HG02970 (cell line): ENCODE results near the gene ASB8.
"Not testable (repeated sequence)": the region's sequence is repeated elsewhere in the genome, so short reads cannot be mapped to it uniquely, and the experiment has no call there.

Experiments
- ATAC-seq: cut with Tn5 transposase; IDR thresholded peaks from one replicate; pipeline ENCODE4 v1.9.1; 2021; ENCODE audit warnings: mild to moderate bottlenecking, moderate library complexity, moderate number of reproducible peaks; ENCODE audit not compliant: unreplicated experiment, low FRiP score

The ASB8 gene

GRCh38 chr12:48183091-48183875 is 26.0 kb upstream of the ASB8 start, which contains the start of gene CCDC184:
CCDC184 (plus strand) TSS chr12:48183644; CDS start chr12:48184123, 479 bp downstream.
- ATAC-seq: peak; percentile 49

- ATAC-seq: no peak
These were observed 25.3 kb upstream of the ASB8 start for GRCh38 chr12:48182631-48183030.

- no peak for ATAC-seq
These were observed 23.7 kb upstream of the ASB8 start for GRCh38 chr12:48180857-48181495.

- no peak for ATAC-seq
These were observed 23.1 kb upstream of the ASB8 start for GRCh38 chr12:48180424-48180823.

- no peak for ATAC-seq
These were observed 22.2 kb upstream of the ASB8 start for GRCh38 chr12:48179466-48179865.

GRCh38 chr12:48177982-48178381 is 20.7 kb upstream of the ASB8 start:
- ATAC-seq: no peak

GRCh38 chr12:48176417-48176751 is 19.1 kb upstream of the ASB8 start:
- no peak for ATAC-seq

- no peak for ATAC-seq
These were observed 18.5 kb upstream of the ASB8 start for GRCh38 chr12:48175613-48176416.

GRCh38 chr12:48169011-48169410 is 11.7 kb upstream of the ASB8 start:
- no peak for ATAC-seq

- no peak for ATAC-seq
These were observed 8.0 kb upstream of the ASB8 start for GRCh38 chr12:48165089-48165981.

- ATAC-seq: no peak
These were observed 7.1 kb upstream of the ASB8 start for GRCh38 chr12:48164451-48164850.

- ATAC-seq: no peak
These were observed 5.9 kb upstream of the ASB8 start for GRCh38 chr12:48163150-48163747.

GRCh38 chr12:48160807-48161206 is 3.5 kb upstream of the ASB8 start:
- no peak for ATAC-seq

GRCh38 chr12:48160046-48160445 is 2.7 kb upstream of the ASB8 start:
- no peak for ATAC-seq

GRCh38 chr12:48157889-48158370 is 615 bp upstream of the ASB8 start:
- no peak for ATAC-seq

- no peak for ATAC-seq
These were observed 680 bp downstream of the ASB8 start for GRCh38 chr12:48156652-48157017.

- ATAC-seq: not testable (repeated sequence)
These were observed 1.5 kb downstream of the ASB8 start for GRCh38 chr12:48155786-48156185.

GRCh38 chr12:48151103-48151771 is 6.1 kb downstream of the ASB8 start:
- no peak for ATAC-seq

GRCh38 chr12:48145981-48146380 is 11.3 kb downstream of the ASB8 start:
- no peak for ATAC-seq
